ENCODE results near the gene SNAI1. TPM values are rescaled to one million over a fixed set of nuclear protein-coding genes. Genes with fewer than 3 reads are reported as not detected.
"Not testable (repeated sequence)": the region's sequence is repeated elsewhere in the genome, so short reads cannot be mapped to it uniquely, and the experiment has no call there.

The SNAI1 gene
- total and polyA plus RNA-seq, 8 donors, result 0.31 to 2.9 (median 0.98) TPM

- FAIRE-seq (no peak), DNase-seq (no peak), ATAC-seq (peak in 1 of 4 donors; percentile 17)
- Histone ChIP-seq H3K9me3 (no peaks in the 10 kb centered on the region), H3K27me3 (no peaks in the 10 kb centered on the region), H3K4me1 (no peaks in the 10 kb centered on the region), H3K27ac (no peak overlapping the region), H3K36me3 (no peaks in the 10 kb centered on the region), H3K4me3 (no peak overlapping the region)
- no peak for TF ChIP-seq CTCF (IDR thresholded peaks at IDR 0.05)
- 73 to 75% methylated on average over 7 of the region's 7 CpGs for WGBS, 2 donors
- intact Hi-C loops (cut with DNase I), result no loop called here
Measured at GRCh38 chr20:50005471-50005981, 22.7 kb downstream of the SNAI1 start.

GRCh38 chr20:50007369-50007768, 24.6 kb downstream of the SNAI1 start:
- intact Hi-C loops (cut with DNase I), result no loop called here
- TF ChIP-seq CTCF (IDR thresholded peaks at IDR 0.05), result no peak
- 80 to 81% methylated on average over 2 of the region's 2 CpGs for WGBS, 2 donors
- no peaks in the 10 kb centered on the region for H3K36me3 ChIP-seq
- no peak overlapping the region for H3K27ac ChIP-seq
- no peak overlapping the region for H3K4me3 ChIP-seq
- no peaks in the 10 kb centered on the region for H3K27me3 ChIP-seq
- H3K4me1 ChIP-seq, result no peaks in the 10 kb centered on the region
- H3K9me3 ChIP-seq, result no peaks in the 10 kb centered on the region
- FAIRE-seq (no peak), DNase-seq (no peak), ATAC-seq (no peak)

- Histone ChIP-seq H3K36me3 (no peaks in the 10 kb centered on the region), H3K27me3 (no peaks in the 10 kb centered on the region), H3K4me1 (no peaks in the 10 kb centered on the region), H3K4me3 (no peak overlapping the region), H3K27ac (no peak overlapping the region), H3K9me3 (no peaks in the 10 kb centered on the region)
- intact Hi-C loops (cut with DNase I), result no loop called here
- ATAC-seq (no peak), FAIRE-seq (no peak), DNase-seq (no peak)
- 67 to 91% methylated on average over 3 of the region's 3 CpGs for WGBS, 2 donors
- no peak for TF ChIP-seq CTCF (IDR thresholded peaks at IDR 0.05)
Measured at GRCh38 chr20:50008007-50008406, 25.2 kb downstream of the SNAI1 start.

- ATAC-seq, result no peak
- no peaks in the 10 kb centered on the region for H3K27me3 ChIP-seq
- H3K9me3 ChIP-seq, result no peaks in the 10 kb centered on the region
- FAIRE-seq, result no peak
- 35 to 46% methylated on average over 47 to 71 of the region's 71 CpGs for WGBS, 2 donors
- no peak for DNase-seq
- no peak for TF ChIP-seq CTCF (IDR thresholded peaks at IDR 0.05)
- no peak overlapping the region for H3K27ac ChIP-seq
- H3K36me3 ChIP-seq, result no peaks in the 10 kb centered on the region
- intact Hi-C loops (cut with DNase I), result no loop called here
- no peak overlapping the region for H3K4me3 ChIP-seq
- no peaks in the 10 kb centered on the region for H3K4me1 ChIP-seq
Measured at GRCh38 chr20:50009521-50010454, 27.0 kb downstream of the SNAI1 start.

GRCh38 chr20:50011597-50011996, 28.8 kb downstream of the SNAI1 start:
- H3K9me3 ChIP-seq; DNase-seq; H3K27me3 ChIP-seq; FAIRE-seq; H3K4me3 ChIP-seq; H3K27ac ChIP-seq; ATAC-seq; H3K4me1 ChIP-seq; H3K36me3 ChIP-seq; intact Hi-C loops (cut with DNase I): not testable (repeated sequence)
- 71 to 90% methylated on average over 2 of the region's 3 CpGs for WGBS, 2 donors
